DND-41 (cell line): ENCODE measurements around the gene COBL.
A peak's percentile ranks its signal among the peaks of the same experiment; 100 is the strongest.

Experiments
- CTCF ChIP-seq: IDR thresholded peaks from 2 replicates; pipeline ENCODE4 v1.5.1; 2012; ENCODE audit warnings: borderline replicate concordance, low read length, moderate library complexity, mild to moderate bottlenecking; ENCODE audit not compliant: poor library complexity, severe bottlenecking; ENCODE audit errors: extremely low read depth
- EZH2 ChIP-seq: IDR thresholded peaks from 3 replicates; pipeline ENCODE4 v1.6.1; 2012; ENCODE audit warnings: borderline replicate concordance, low read depth, mild to moderate bottlenecking, moderate library complexity, low read length, inconsistent platforms; ENCODE audit not compliant: severe bottlenecking

DNA sequence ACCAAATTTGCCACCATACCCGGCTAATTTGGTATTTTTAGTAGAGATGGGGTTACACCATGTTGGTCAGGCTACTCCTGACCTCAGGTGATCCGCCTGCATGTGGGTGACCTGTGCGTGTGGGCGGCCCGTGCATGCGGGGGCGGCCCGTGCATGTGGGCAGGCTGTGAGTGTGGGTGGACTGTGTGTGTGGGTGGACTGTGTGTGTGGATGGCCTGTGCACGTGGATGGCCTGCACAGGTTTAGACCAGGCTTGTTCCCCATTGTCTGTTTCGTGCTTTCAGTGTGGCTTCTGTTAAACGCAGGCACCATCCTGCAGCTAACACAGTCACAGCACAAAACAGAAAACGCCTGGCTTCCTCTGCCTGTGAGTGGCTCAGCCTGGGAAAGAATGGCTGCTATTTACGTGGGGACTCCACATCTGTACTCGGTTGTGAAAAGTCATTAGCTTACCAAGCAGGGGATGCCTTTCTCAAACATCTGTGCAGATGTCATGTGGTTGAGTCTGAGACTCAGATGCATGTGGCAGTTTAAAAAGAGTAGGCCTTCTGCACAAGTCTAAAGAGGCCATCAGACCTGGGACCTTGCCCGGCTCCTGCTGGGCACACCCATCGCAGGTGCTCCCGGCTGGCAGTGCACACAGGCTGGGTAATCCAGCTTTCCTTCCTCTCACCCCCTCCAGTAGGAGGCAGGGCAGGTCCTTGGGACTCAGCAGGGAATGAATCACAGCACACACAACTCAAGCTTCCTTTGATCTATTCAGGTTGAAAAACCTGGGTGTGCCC, 91.6 kb downstream of the COBL start:
- TF ChIP-seq CTCF (peak; percentile 7), EZH2 (no peak)
